ENCODE results near the gene HIF1AN. TPM values are rescaled to one million over a fixed set of nuclear protein-coding genes. Genes with fewer than 3 reads are reported as not detected.

HIF1AN gene
- total and polyA plus RNA-seq, 2 of the 8 experiments (the other 6 are each of a cell fraction or from before 2014, with no cell fraction given) = 10.9 to 62.8 TPM

GRCh38 chr10:100607439-100607838 is 71.7 kb downstream of the HIF1AN start:
- no peaks in the 10 kb centered on the region for H3K23me2 ChIP-seq (ENCODE audit: low read depth, low read length)
- H4K91ac ChIP-seq (replicated peaks; ENCODE audit: insufficient read length, low read length) = no peak overlapping the region
- no peaks in the 10 kb centered on the region; a peak in 1 of 7 replicates for H3K27me3 ChIP-seq (replicated peaks in 1 of 4; ENCODE audit: control insufficient read depth in 3 of 4, extremely low read depth in 1 of 4, insufficient read depth in 3 of 4, low read length in 3 of 4)
- no peak overlapping the region for H3K4me3 ChIP-seq (ENCODE audit: extremely low read depth in 1 of 4, insufficient read depth in 2 of 4, low read depth in 3 of 4, low read length in 4 of 4)
- ChIA-PET CTCF (ENCODE audit: partially characterized antibody) (interaction anchor here (0.6 to 1.0 kb wide), 4 partner anchors 18 to 287 kb away, joined by 3 to 6 read pairs (median 4); no protein-coding TSS in a partner anchor), POLR2A (ENCODE audit: partially characterized antibody) (interaction anchor here (0.6 to 0.7 kb wide), 2 partner anchors 67 to 181 kb away, joined by 3 to 4 read pairs; no protein-coding TSS in a partner anchor)
- H2BK5ac ChIP-seq (ENCODE audit: low read depth, low read length) = no peak overlapping the region
- H2BK12ac ChIP-seq (ENCODE audit: low read depth, low read length) = no peak overlapping the region
- no peaks in the 10 kb centered on the region for H3K36me3 ChIP-seq (ENCODE audit: control insufficient read depth in 2 of 4, insufficient read depth in 4 of 4, low read length in 3 of 4)
- no peak overlapping the region; the same call in 1 of the 2 replicates for H2AK5ac ChIP-seq (ENCODE audit: low read depth, low read length)
- no peak overlapping the region for H2BK20ac ChIP-seq (ENCODE audit: low read length)
- no peak overlapping the region for H3K27ac ChIP-seq (ENCODE audit: low read depth, low read length)
- no peaks in the 10 kb centered on the region for H3K4me1 ChIP-seq (replicated peaks in 1 of 4; ENCODE audit: control insufficient read depth in 3 of 4, insufficient read depth in 4 of 4, low read length in 3 of 4)
- H2BK15ac ChIP-seq (ENCODE audit: low read length) = no peak overlapping the region
- H3K14ac ChIP-seq (ENCODE audit: insufficient read length) = no peak overlapping the region
- no peak overlapping the region for H4K5ac ChIP-seq (ENCODE audit: insufficient read length, low read depth, low read length)
- no peak for DNase-seq (ENCODE audit: low read depth in 1 of 2, low spot score in 2 of 2)
- no peak overlapping the region for H3K23ac ChIP-seq (ENCODE audit: insufficient read length)
- H3K79me1 ChIP-seq (ENCODE audit: low read depth, low read length) = no peaks in the 10 kb centered on the region
- no peak overlapping the region for H3K56ac ChIP-seq (replicated peaks; ENCODE audit: insufficient read length, low read depth, low read length)
- no peak overlapping the region for H3K4ac ChIP-seq (replicated peaks; ENCODE audit: insufficient read length, low read depth, low read length)
- FAIRE-seq = no peak
- H4K20me1 ChIP-seq (replicated peaks in 1 of 2; ENCODE audit: control insufficient read depth in 1 of 2, insufficient read depth in 2 of 2, low read length in 2 of 2) = no peaks in the 10 kb centered on the region
- H3K18ac ChIP-seq (ENCODE audit: extremely low read depth, low read length) = no peak overlapping the region
- WGBS, 2 experiments (ENCODE audit: extremely low coverage in 1 of 2, insufficient coverage in 1 of 2, insufficient read length in 1 of 2, insufficient replicate concordance in 2 of 2, low coverage in 1 of 2, low lambda C conversion rate in 2 of 2, missing lambda C conversion rate in 1 of 2) = 50% methylated on average over 1 of the region's 1 CpG; no CpG with 5 or more reads in 1 of the 2 experiments
- H2BK120ac ChIP-seq (replicated peaks; ENCODE audit: low read depth, low read length) = no peak overlapping the region
- TF ChIP-seq USF2 (IDR thresholded peaks at IDR 0.05; ENCODE audit: low read length) (no peak), RBBP5 (IDR thresholded peaks at IDR 0.05; ENCODE audit: borderline replicate concordance, low read depth, low read length) (no peak), ASH2L (IDR thresholded peaks at IDR 0.05; ENCODE audit: low read length) (no peak), SP2 (IDR thresholded peaks at IDR 0.05; ENCODE audit: low read length) (no peak), HDAC2 (IDR thresholded peaks at IDR 0.05; ENCODE audit: borderline replicate concordance in 1 of 2, low read depth in 2 of 2, low read length in 2 of 2) (no peak), SIX5 (IDR thresholded peaks at IDR 0.05; ENCODE audit: low read depth, low read length) (no peak), KDM1A (IDR thresholded peaks at IDR 0.05; ENCODE audit: borderline replicate concordance, low read length) (no peak), CBX5 (IDR thresholded peaks at IDR 0.05; ENCODE audit: low read depth, low read length) (no peak)
- H3K9me3 ChIP-seq (ENCODE audit: insufficient read depth in 2 of 2, low read depth in 1 of 2, low read length in 1 of 2) = peaks cover 0 to 3% of the 10 kb centered on the region in 2 experiments; a peak in 2 of 4 replicates
- H3K79me2 ChIP-seq (ENCODE audit: control insufficient read depth in 1 of 2, insufficient read depth in 2 of 2, low read length in 2 of 2) = no peaks in the 10 kb centered on the region
- H4K8ac ChIP-seq (ENCODE audit: extremely low read depth, insufficient read depth, low read length) = no peak overlapping the region
- H3K4me2 ChIP-seq (ENCODE audit: insufficient read depth in 1 of 2, low read depth in 2 of 2, low read length in 2 of 2) = no peak overlapping the region
- no peak overlapping the region for H2AFZ ChIP-seq (ENCODE audit: low read length)
- H3K9ac ChIP-seq (replicated peaks in 1 of 4; ENCODE audit: extremely low read depth in 1 of 4, low read depth in 3 of 4, low read length in 3 of 4) = no peak overlapping the region

Measured in H1 (cell line).